Natural killer cell (primary cell): Measurements from ENCODE around the gene RBCK1. TPM values are rescaled to one million over a fixed set of nuclear protein-coding genes. Genes with fewer than 3 reads are reported as not detected.
A peak's percentile ranks its signal among the peaks of the same experiment; 100 is the strongest.

Experiments used
- ATAC-seq, 3 donors: fragments of 150-1000 bp in 2 of 3; fragments of 200-7000 bp in 1 of 3; cut with Tn5 transposase; 1 replicate in 1 of 3; 2 replicates in 2 of 3; pipeline ENCODE4 v1.10.0; 2021; ENCODE audit warnings: mild to moderate bottlenecking in 2 of 3, moderate library complexity in 2 of 3
- DNase-seq, 2 donors: peaks; one replicate each; pipeline versions ENCODE4 v3.0.0 to v3.0.0-alpha.2; 2013 to 2021; ENCODE audit warnings: mixed read lengths in 1 of 2
- H3K27ac ChIP-seq: one replicate; pipeline ENCODE4 v1.5.1; 2013; ENCODE audit warnings: mild to moderate bottlenecking, low read length
- H3K27me3 ChIP-seq: one replicate; pipeline ENCODE4 v1.6.1; 2013; ENCODE audit warnings: low read length; ENCODE audit not compliant: control insufficient read depth, insufficient read depth
- H3K36me3 ChIP-seq: one replicate; pipeline ENCODE4 v1.6.1; 2013; ENCODE audit warnings: low read length; ENCODE audit not compliant: control insufficient read depth, insufficient read depth
- H3K4me1 ChIP-seq: one replicate; pipeline ENCODE4 v1.6.1; 2013; ENCODE audit warnings: low read length; ENCODE audit not compliant: control insufficient read depth, insufficient read depth
- H3K4me3 ChIP-seq: one replicate; pipeline ENCODE4 v1.5.1; 2013; ENCODE audit warnings: low read length
- H3K9me3 ChIP-seq: one replicate; pipeline ENCODE4 v1.6.1; 2013; ENCODE audit warnings: low read length; ENCODE audit not compliant: control insufficient read depth, insufficient read depth
- H3K27ac Mint-ChIP-seq, 2 donors: one replicate each; pipeline ENCODE4 v1.8.0; 2022; ENCODE audit warnings: mild to moderate bottlenecking in 2 of 2, mixed read lengths in 2 of 2, moderate library complexity in 1 of 2
- H3K27me3 Mint-ChIP-seq, 2 donors: one replicate each; pipeline ENCODE4 v1.8.0; 2022; ENCODE audit warnings: low read depth in 2 of 2, mixed read lengths in 2 of 2
- H3K36me3 Mint-ChIP-seq: one replicate; pipeline ENCODE4 v1.8.0; 2022; ENCODE audit warnings: mixed read lengths
- H3K4me1 Mint-ChIP-seq, 2 donors: one replicate each; pipeline ENCODE4 v1.8.0; 2022; ENCODE audit warnings: mixed read lengths in 2 of 2
- H3K4me3 Mint-ChIP-seq: one replicate; pipeline ENCODE4 v1.8.0; 2022; ENCODE audit warnings: mild to moderate bottlenecking, moderate library complexity, mixed read lengths
- H3K9me3 Mint-ChIP-seq, 2 donors: one replicate each; pipeline ENCODE4 v1.8.0; 2022; ENCODE audit warnings: mixed read lengths in 2 of 2
- WGBS: methylation state at CpG from one replicate; pipeline ENCODE4 v1.1.7; 2013; ENCODE audit warnings: missing lambda C conversion rate; ENCODE audit not compliant: insufficient coverage; 5-methylcytosine and 5-hydroxymethylcytosine counted together
- intact Hi-C: fragments of 100-400 bp; cut with micrococcal nuclease; formaldehyde crosslinking; loops from one replicate; pipeline ENCODE4 v1.14.2; 2022
- total RNA-seq, 4 donors: library from RNA; stranded (reverse); fragments of 120-200 nt in 1 of 4; gene quantifications; one replicate each; pipeline versions ENCODE4 v1.2.3 to v1.2.4, GENCODE V29; 2013 to 2022
- TF ChIP-seq, protein P1 (sequence below): fragments of 200-600 bp; IDR thresholded peaks from one replicate; pipeline ENCODE4 v1.8.0; 2022; ENCODE audit warnings: antibody characterized with exemption

Gene RBCK1
- total RNA-seq, 3 donors from 2014 or later (not counting 1 experiment from before 2014, with no cell fraction given): 102 to 131 (median 104) TPM

DNA sequence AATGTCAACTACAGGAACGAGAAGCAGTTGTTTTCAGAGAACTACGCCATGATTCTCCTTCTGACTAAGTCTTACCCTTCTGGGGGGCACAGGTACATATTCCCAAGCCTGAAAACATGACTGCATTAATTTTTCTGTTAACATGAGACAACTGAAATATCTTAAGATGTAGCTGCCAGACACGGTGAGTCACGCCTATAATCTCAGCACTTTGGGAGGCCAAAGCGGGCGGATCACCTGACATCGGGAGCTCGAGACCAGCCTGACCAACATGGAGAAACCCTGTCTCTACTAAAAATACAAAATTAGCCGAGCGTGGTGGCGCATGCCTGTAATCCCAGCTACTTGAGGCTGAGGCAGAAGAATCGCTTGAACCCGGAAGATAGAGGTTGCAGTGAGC, 32.5 kb downstream of the RBCK1 start:
- H3K36me3 Mint-ChIP-seq: peaks cover 6% of the 10 kb centered on the region
- H3K27me3 Mint-ChIP-seq: no peaks in the 10 kb centered on the region
- H3K4me1 Mint-ChIP-seq: peaks cover 37 to 46% of the 10 kb centered on the region in 2 donors
- no peak overlapping the region for H3K4me3 Mint-ChIP-seq
- WGBS: 97% methylated on average over 13 of the region's 13 CpGs
- H3K27me3 ChIP-seq: no peaks in the 10 kb centered on the region
- H3K27ac Mint-ChIP-seq: no peak overlapping the region
- TF ChIP-seq, protein P1, sequence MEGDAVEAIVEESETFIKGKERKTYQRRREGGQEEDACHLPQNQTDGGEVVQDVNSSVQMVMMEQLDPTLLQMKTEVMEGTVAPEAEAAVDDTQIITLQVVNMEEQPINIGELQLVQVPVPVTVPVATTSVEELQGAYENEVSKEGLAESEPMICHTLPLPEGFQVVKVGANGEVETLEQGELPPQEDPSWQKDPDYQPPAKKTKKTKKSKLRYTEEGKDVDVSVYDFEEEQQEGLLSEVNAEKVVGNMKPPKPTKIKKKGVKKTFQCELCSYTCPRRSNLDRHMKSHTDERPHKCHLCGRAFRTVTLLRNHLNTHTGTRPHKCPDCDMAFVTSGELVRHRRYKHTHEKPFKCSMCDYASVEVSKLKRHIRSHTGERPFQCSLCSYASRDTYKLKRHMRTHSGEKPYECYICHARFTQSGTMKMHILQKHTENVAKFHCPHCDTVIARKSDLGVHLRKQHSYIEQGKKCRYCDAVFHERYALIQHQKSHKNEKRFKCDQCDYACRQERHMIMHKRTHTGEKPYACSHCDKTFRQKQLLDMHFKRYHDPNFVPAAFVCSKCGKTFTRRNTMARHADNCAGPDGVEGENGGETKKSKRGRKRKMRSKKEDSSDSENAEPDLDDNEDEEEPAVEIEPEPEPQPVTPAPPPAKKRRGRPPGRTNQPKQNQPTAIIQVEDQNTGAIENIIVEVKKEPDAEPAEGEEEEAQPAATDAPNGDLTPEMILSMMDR: no peak
- no peaks in the 10 kb centered on the region for H3K9me3 ChIP-seq
- intact Hi-C loops: no loop called here
- H3K27ac ChIP-seq: no peak overlapping the region
- H3K9me3 Mint-ChIP-seq: no peaks in the 10 kb centered on the region
- H3K4me1 ChIP-seq: peaks cover 41% of the 10 kb centered on the region
- H3K4me3 ChIP-seq: no peak overlapping the region
- DNase-seq (no peak), ATAC-seq (no peak)
- H3K36me3 ChIP-seq: peaks cover 52% of the 10 kb centered on the region

DNA sequence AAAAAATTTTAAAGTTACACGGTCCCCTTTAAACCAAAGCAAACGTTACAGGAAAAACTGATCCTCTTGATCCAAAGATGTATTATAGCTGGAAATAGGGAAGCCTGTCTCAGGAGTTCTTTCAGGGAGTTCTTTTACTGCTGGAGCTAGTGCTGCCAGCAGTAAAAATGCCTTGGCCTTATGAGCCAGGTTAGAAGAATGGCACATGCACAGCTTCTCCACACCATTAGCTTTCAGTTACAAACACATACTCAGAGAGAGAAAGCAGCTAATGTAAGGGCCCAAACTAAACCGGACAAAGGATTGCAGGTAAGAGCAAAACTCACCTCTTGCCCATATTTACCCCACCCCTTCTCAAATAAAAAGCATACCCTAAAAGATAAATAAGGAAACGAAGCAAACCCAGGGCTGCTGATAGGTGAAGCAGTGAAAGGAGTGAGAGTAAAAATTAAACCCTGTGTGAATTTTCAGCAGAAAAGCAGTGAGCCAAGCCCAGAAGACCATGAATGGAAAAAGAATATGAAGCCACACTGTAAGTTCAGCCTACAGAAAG, 35.2 kb downstream of the RBCK1 start:
- Mint-ChIP-seq H3K27me3 (no peaks in the 10 kb centered on the region), H3K9me3 (no peaks in the 10 kb centered on the region), H3K4me3 (no peak overlapping the region), H3K36me3 (peaks cover 6% of the 10 kb centered on the region), H3K4me1 (peaks cover 19 to 29% of the 10 kb centered on the region in 2 donors), H3K27ac (no peak overlapping the region)
- no peak for DNase-seq
- WGBS: 94% methylated on average over 4 of the region's 4 CpGs
- Histone ChIP-seq H3K27me3 (no peaks in the 10 kb centered on the region), H3K27ac (no peak overlapping the region), H3K4me3 (no peak overlapping the region), H3K9me3 (no peaks in the 10 kb centered on the region), H3K36me3 (peaks cover 48% of the 10 kb centered on the region), H3K4me1 (peaks cover 15% of the 10 kb centered on the region)
- TF ChIP-seq, protein P1: no peak
- intact Hi-C loops: no loop called here
- ATAC-seq: no peak

DNA sequence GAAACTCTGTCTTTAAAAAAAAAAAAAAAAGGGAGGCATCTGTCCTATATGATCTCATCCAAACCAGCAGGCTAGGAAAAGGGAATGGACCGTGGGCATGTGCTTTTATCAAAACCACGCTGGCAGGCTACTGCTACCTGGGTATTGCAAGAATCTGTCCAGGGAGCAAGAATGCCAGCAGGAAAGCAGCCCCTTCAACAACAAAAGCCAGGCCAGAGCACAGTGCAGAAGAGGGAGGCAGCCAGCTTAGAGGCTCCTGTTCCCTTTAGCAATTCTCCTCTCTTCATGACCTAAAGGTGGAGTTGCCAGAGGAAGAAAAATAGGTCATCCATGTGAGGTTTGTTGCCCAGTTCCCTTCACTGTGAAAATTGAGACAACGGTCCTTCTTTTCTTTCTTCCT, 36.0 kb downstream of the RBCK1 start:
- ATAC-seq (no peak), DNase-seq (no peak)
- H3K4me3 ChIP-seq: no peak overlapping the region
- no peaks in the 10 kb centered on the region for H3K27me3 Mint-ChIP-seq
- WGBS: 100% methylated on average over 2 of the region's 3 CpGs
- H3K36me3 Mint-ChIP-seq: peaks cover 6% of the 10 kb centered on the region
- H3K9me3 Mint-ChIP-seq: no peaks in the 10 kb centered on the region
- peaks cover 11 to 21% of the 10 kb centered on the region in 2 donors for H3K4me1 Mint-ChIP-seq
- H3K27ac Mint-ChIP-seq: no peak overlapping the region
- H3K9me3 ChIP-seq: no peaks in the 10 kb centered on the region
- TF ChIP-seq, protein P1: no peak
- no peak overlapping the region for H3K27ac ChIP-seq
- H3K4me1 ChIP-seq: peaks cover 6% of the 10 kb centered on the region
- no peak overlapping the region for H3K4me3 Mint-ChIP-seq
- H3K36me3 ChIP-seq: peaks cover 48% of the 10 kb centered on the region
- intact Hi-C loops: no loop called here
- no peaks in the 10 kb centered on the region for H3K27me3 ChIP-seq

DNA sequence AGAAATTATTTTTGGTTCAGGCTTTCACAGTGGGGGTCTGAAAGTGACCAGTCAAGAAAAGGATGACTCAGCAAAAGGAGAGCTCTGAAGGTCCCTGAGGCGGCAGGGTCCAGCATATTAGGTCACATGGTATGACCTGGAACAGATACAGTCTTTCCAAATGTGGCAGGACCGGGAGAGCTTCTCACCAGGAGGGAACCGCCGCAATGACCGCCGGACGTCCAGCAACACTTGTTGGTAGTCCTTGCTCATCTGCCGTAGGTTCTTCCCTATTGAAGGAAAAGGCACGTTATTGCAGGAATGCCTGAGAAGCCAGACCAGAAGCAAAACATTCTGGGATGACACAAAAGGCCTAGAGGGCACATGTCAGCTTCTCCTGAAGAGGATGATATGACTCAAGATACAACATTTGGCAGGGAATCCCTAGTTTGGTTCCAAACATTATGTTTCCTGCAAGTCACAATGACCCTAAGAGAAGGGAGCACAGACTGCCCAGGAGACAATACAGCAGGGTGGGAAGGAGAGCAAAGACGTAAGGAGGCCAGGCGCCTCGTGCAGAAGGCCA, 36.8 kb downstream of the RBCK1 start:
- H3K9me3 Mint-ChIP-seq: no peaks in the 10 kb centered on the region
- H3K36me3 ChIP-seq: peaks cover 46% of the 10 kb centered on the region
- H3K4me3 ChIP-seq: no peak overlapping the region
- no peaks in the 10 kb centered on the region for H3K27me3 Mint-ChIP-seq
- ATAC-seq (no peak), DNase-seq (no peak)
- peak overlapping the region; percentile 25 to 38 for H3K27ac Mint-ChIP-seq
- H3K36me3 Mint-ChIP-seq: peaks cover 6% of the 10 kb centered on the region
- no peaks in the 10 kb centered on the region for H3K4me1 ChIP-seq
- WGBS: 94% methylated on average over 12 of the region's 12 CpGs
- no peaks in the 10 kb centered on the region for H3K9me3 ChIP-seq
- no peaks in the 10 kb centered on the region for H3K27me3 ChIP-seq
- no peak overlapping the region for H3K27ac ChIP-seq
- no peak overlapping the region for H3K4me3 Mint-ChIP-seq
- TF ChIP-seq, protein P1: no peak
- H3K4me1 Mint-ChIP-seq: peaks cover 8 to 12% of the 10 kb centered on the region in 2 donors
- intact Hi-C loops: no loop called here
